Calu3 (cell line): ENCODE measurements around the gene LRPPRC. TPM values are rescaled to one million over a fixed set of nuclear protein-coding genes. Genes with fewer than 3 reads are reported as not detected.
"Not testable (repeated sequence)": the region's sequence is repeated elsewhere in the genome, so short reads cannot be mapped to it uniquely, and the experiment has no call there.

Experiments used
- BruUV-seq: library from RNA; stranded (reverse); fragments of 400-500 nt; replicated peaks from 2 replicates; lab custom pipeline; 2021; lab: Mats Ljungman, UMichigan
- CTCF ChIA-PET: fragments of 300-600 bp; sonication (Branson Sonifier 250); formaldehyde crosslinking; loops from one replicate; lab custom pipeline; 2022; ENCODE audit warnings: antibody characterized with exemption; lab: Charles Lee
- DNase-seq: peaks from one replicate; pipeline ENCODE4 v3.0.0; 2022
- H3K27ac Mint-ChIP-seq: one replicate; pipeline ENCODE4 v1.8.0; 2022; ENCODE audit warnings: mixed read lengths; ENCODE audit not compliant: unreplicated experiment
- H3K27me3 Mint-ChIP-seq: one replicate; pipeline ENCODE4 v1.8.0; 2022; ENCODE audit warnings: mixed read lengths; ENCODE audit not compliant: unreplicated experiment
- H3K36me3 Mint-ChIP-seq: one replicate; pipeline ENCODE4 v1.8.0; 2022; ENCODE audit warnings: mild to moderate bottlenecking, moderate library complexity, mixed read lengths; ENCODE audit not compliant: insufficient read depth, unreplicated experiment
- H3K4me1 Mint-ChIP-seq: one replicate; pipeline ENCODE4 v1.8.0; 2022; ENCODE audit warnings: mild to moderate bottlenecking, low read depth, mixed read lengths; ENCODE audit not compliant: unreplicated experiment
- H3K4me3 Mint-ChIP-seq: one replicate; pipeline ENCODE4 v1.8.0; 2022; ENCODE audit warnings: mild to moderate bottlenecking, low read depth, moderate library complexity, mixed read lengths; ENCODE audit not compliant: unreplicated experiment
- H3K9me3 Mint-ChIP-seq: one replicate; pipeline ENCODE4 v1.8.0; 2022; ENCODE audit warnings: low read depth, mixed read lengths; ENCODE audit not compliant: unreplicated experiment
- CTCF ChIP-seq: fragments of 200-600 bp; IDR thresholded peaks from one replicate; pipeline ENCODE4 v1.8.0; 2022; ENCODE audit warnings: antibody characterized with exemption; ENCODE audit not compliant: unreplicated experiment
- intact Hi-C: fragments of 100-400 bp; cut with micrococcal nuclease; formaldehyde crosslinking; loops from one replicate; pipeline ENCODE4 v1.10.0; 2022; ENCODE audit not compliant: unreplicated experiment
- total RNA-seq: library from RNA; stranded (reverse); gene quantifications from 2 replicates; pipeline ENCODE4 v1.2.3, GENCODE V29; 2022

Gene LRPPRC
- total RNA-seq, 1 experiment from 2014 or later: 120 TPM

GRCh38 chr2:43924463-43924862 lies 71.3 kb downstream of the LRPPRC start:
- peaks cover 28% of the 10 kb centered on the region for H3K36me3 Mint-ChIP-seq
- no peaks in the 10 kb centered on the region for H3K27me3 Mint-ChIP-seq
- CTCF ChIA-PET: no interaction called here
- no peak for TF ChIP-seq CTCF
- no peak overlapping the region for H3K27ac Mint-ChIP-seq
- intact Hi-C loops: no loop called here
- H3K4me3 Mint-ChIP-seq: no peak overlapping the region
- H3K9me3 Mint-ChIP-seq: no peaks in the 10 kb centered on the region
- H3K4me1 Mint-ChIP-seq: no peaks in the 10 kb centered on the region
- no peak for DNase-seq
- BruUV-seq: no TSS peak

GRCh38 chr2:43911136-43911790 lies 84.5 kb downstream of the LRPPRC start:
- H3K27ac Mint-ChIP-seq, H3K4me1 Mint-ChIP-seq, CTCF ChIA-PET, DNase-seq, H3K4me3 Mint-ChIP-seq, H3K9me3 Mint-ChIP-seq, intact Hi-C loops, BruUV-seq, H3K27me3 Mint-ChIP-seq: not testable (repeated sequence)
- H3K36me3 Mint-ChIP-seq: peaks cover 40% of the 10 kb centered on the region

GRCh38 chr2:43906448-43907109 lies 89.2 kb downstream of the LRPPRC start:
- no peak overlapping the region for H3K4me3 Mint-ChIP-seq
- BruUV-seq: no TSS peak
- no peaks in the 10 kb centered on the region for H3K27me3 Mint-ChIP-seq
- CTCF ChIA-PET: interaction anchor here (0.6 kb wide), 1 partner anchor 1321 kb away, joined by 6 read pairs; no protein-coding TSS in a partner anchor
- intact Hi-C loops: loop anchor here (10.0 kb wide), 1 partner anchor 48 kb away; no protein-coding TSS in a partner anchor
- TF ChIP-seq CTCF: no peak
- DNase-seq: no peak
- no peaks in the 10 kb centered on the region for H3K4me1 Mint-ChIP-seq
- H3K27ac Mint-ChIP-seq: no peak overlapping the region
- H3K9me3 Mint-ChIP-seq: no peaks in the 10 kb centered on the region
- peaks cover 36% of the 10 kb centered on the region for H3K36me3 Mint-ChIP-seq

- BruUV-seq: no TSS peak
- Mint-ChIP-seq H3K36me3 (peaks cover 31% of the 10 kb centered on the region), H3K9me3 (no peaks in the 10 kb centered on the region), H3K4me1 (no peaks in the 10 kb centered on the region), H3K4me3 (no peak overlapping the region), H3K27ac (no peak overlapping the region), H3K27me3 (no peaks in the 10 kb centered on the region)
- intact Hi-C loops: loop anchor here (10.0 kb wide), 1 partner anchor 49 kb away; no protein-coding TSS in a partner anchor
- no peak for DNase-seq
- CTCF ChIA-PET: no interaction called here
- no peak for TF ChIP-seq CTCF
Measured at GRCh38 chr2:43905871-43906270, 89.9 kb downstream of the LRPPRC start.
